Hepatocyte (in vitro differentiated cells): ENCODE measurements around the gene PTGR1. TPM values are rescaled to one million over a fixed set of nuclear protein-coding genes. Genes with fewer than 3 reads are reported as not detected.
A peak's percentile ranks its signal among the peaks of the same experiment; 100 is the strongest.

ENCODE experiments used
- DNase-seq: peaks from one replicate; pipeline ENCODE4 v3.0.0-alpha.2; 2016; ENCODE audit warnings: low spot score
- H2AFZ ChIP-seq: fragments of 200-600 bp; sonication (generic); 2 replicates; pipeline ENCODE4 v1.6.0; 2016; ENCODE audit warnings: antibody characterized with exemption, mild to moderate bottlenecking
- H3K27ac ChIP-seq: fragments of 200-600 bp; sonication (generic); 2 replicates; pipeline ENCODE4 v1.5.1; 2016; ENCODE audit warnings: mild to moderate bottlenecking
- H3K27me3 ChIP-seq: fragments of 200-600 bp; sonication (generic); 2 replicates; pipeline ENCODE4 v1.6.1; 2016
- H3K36me3 ChIP-seq: fragments of 200-600 bp; sonication (generic); replicated peaks from 2 replicates; pipeline ENCODE4 v1.5.1; 2016; ENCODE audit warnings: low read depth; ENCODE audit not compliant: insufficient read depth
- H3K4me1 ChIP-seq: fragments of 200-600 bp; sonication (generic); 2 replicates; pipeline ENCODE4 v1.5.1; 2016; ENCODE audit warnings: mild to moderate bottlenecking, moderate library complexity; ENCODE audit not compliant: insufficient read depth
- H3K4me2 ChIP-seq: fragments of 200-600 bp; sonication (generic); 2 replicates; pipeline ENCODE4 v1.6.0; 2016
- H3K4me3 ChIP-seq: fragments of 200-600 bp; sonication (generic); 2 replicates; pipeline ENCODE4 v1.5.1; 2016; ENCODE audit warnings: mild to moderate bottlenecking
- H3K79me2 ChIP-seq: fragments of 200-600 bp; sonication (generic); 2 replicates; pipeline ENCODE4 v1.6.0; 2017; ENCODE audit warnings: mild to moderate bottlenecking
- H3K9me2 ChIP-seq: fragments of 200-600 bp; sonication (generic); replicated peaks from 2 replicates; pipeline ENCODE4 v1.6.0; 2017; ENCODE audit warnings: mild to moderate bottlenecking; ENCODE audit not compliant: insufficient read depth
- H3K9me3 ChIP-seq: fragments of 200-600 bp; sonication (generic); 2 replicates; pipeline ENCODE4 v1.5.1; 2016; ENCODE audit warnings: low read depth, mild to moderate bottlenecking
- H4K20me1 ChIP-seq: fragments of 200-600 bp; sonication (generic); 2 replicates; pipeline ENCODE4 v1.6.0; 2016; ENCODE audit warnings: mild to moderate bottlenecking; ENCODE audit not compliant: insufficient read depth, poor library complexity, severe bottlenecking
- CTCF ChIP-seq: fragments of 200-600 bp; sonication (generic); IDR thresholded peaks from 2 replicates; pipeline ENCODE4 v1.5.1; 2016; ENCODE audit warnings: antibody characterized with exemption, mild to moderate bottlenecking; ENCODE audit not compliant: poor library complexity
- EZH2 ChIP-seq: fragments of 200-600 bp; sonication (generic); IDR thresholded peaks from 2 replicates; pipeline ENCODE4 v1.6.1; 2016; ENCODE audit warnings: antibody characterized with exemption, mild to moderate bottlenecking, borderline replicate concordance
- EZH2phosphoT487 ChIP-seq: fragments of 200-600 bp; sonication (generic); IDR thresholded peaks from one replicate; pipeline ENCODE4 v1.6.1; 2018; ENCODE audit warnings: antibody characterized with exemption, mild to moderate bottlenecking, low read depth, moderate library complexity; ENCODE audit not compliant: unreplicated experiment, severe bottlenecking
- WGBS: methylation state at CpG from one replicate; pipeline ENCODE4 v1.1.6; 2016; ENCODE audit warnings: low lambda C conversion rate; ENCODE audit errors: missing lambda C conversion rate; 5-methylcytosine and 5-hydroxymethylcytosine counted together
- polyA plus RNA-seq: library from polyadenylated mRNA; unstranded; fragments of >200 nt; fragmentation: Nextera tagmentation; extraction: Ambion mirVana; gene quantifications from 2 replicates; pipeline ENCODE4 v1.2.1, GENCODE V29; 2016
- total RNA-seq: library from RNA; depleted of rRNA; stranded (reverse); fragments of >200 nt; gene quantifications from 2 replicates; pipeline ENCODE4 v1.2.3, GENCODE V29; 2014

PTGR1 gene
- total and polyA plus RNA-seq, 2 experiments from 2014 or later, result 266 to 290 TPM

- H2AFZ ChIP-seq, result no peak overlapping the region
- 70% methylated on average over 9 of the region's 9 CpGs for WGBS
- no peaks in the 10 kb centered on the region for H3K79me2 ChIP-seq
- H3K27me3 ChIP-seq, result no peaks in the 10 kb centered on the region
- peak; percentile 24 for DNase-seq
- H3K4me1 ChIP-seq, result peaks cover 22% of the 10 kb centered on the region
- H3K36me3 ChIP-seq, result no peaks in the 10 kb centered on the region
- TF ChIP-seq EZH2, result no peak
- no peak for TF ChIP-seq CTCF
- TF ChIP-seq EZH2phosphoT487, result no peak
- no peaks in the 10 kb centered on the region for H3K9me2 ChIP-seq
- no peak overlapping the region for H3K4me3 ChIP-seq
- H3K4me2 ChIP-seq, result peak overlapping the region; percentile 25
- peak overlapping the region; percentile 29 for H3K27ac ChIP-seq
- H4K20me1 ChIP-seq, result no peaks in the 10 kb centered on the region
- no peaks in the 10 kb centered on the region for H3K9me3 ChIP-seq
These were observed 5.7 kb upstream of the PTGR1 start for GRCh38 chr9:111605041-111605559.

GRCh38 chr9:111604054-111604615 lies 4.7 kb upstream of the PTGR1 start:
- DNase-seq, result no peak
- Histone ChIP-seq H3K4me1 (peaks cover 22% of the 10 kb centered on the region), H3K4me3 (no peak overlapping the region), H4K20me1 (no peaks in the 10 kb centered on the region), H3K79me2 (no peaks in the 10 kb centered on the region), H3K27me3 (no peaks in the 10 kb centered on the region), H3K4me2 (peak overlapping the region; percentile 25), H3K9me3 (no peaks in the 10 kb centered on the region), H3K36me3 (no peaks in the 10 kb centered on the region), H3K9me2 (no peaks in the 10 kb centered on the region), H3K27ac (peak overlapping the region; percentile 29), H2AFZ (no peak overlapping the region)
- 70% methylated on average over 16 of the region's 16 CpGs for WGBS
- TF ChIP-seq CTCF (no peak), EZH2 (no peak), EZH2phosphoT487 (no peak)

- H3K4me3 ChIP-seq, result no peak overlapping the region
- H3K27me3 ChIP-seq, result no peaks in the 10 kb centered on the region
- no peak for DNase-seq
- 84% methylated on average over 4 of the region's 4 CpGs for WGBS
- TF ChIP-seq CTCF (no peak), EZH2phosphoT487 (no peak), EZH2 (no peak)
- H3K4me1 ChIP-seq, result peaks cover 22% of the 10 kb centered on the region
- no peaks in the 10 kb centered on the region for H3K79me2 ChIP-seq
- H2AFZ ChIP-seq, result no peak overlapping the region
- H3K4me2 ChIP-seq, result no peak overlapping the region
- no peaks in the 10 kb centered on the region for H4K20me1 ChIP-seq
- no peaks in the 10 kb centered on the region for H3K9me3 ChIP-seq
- no peaks in the 10 kb centered on the region for H3K9me2 ChIP-seq
- no peak overlapping the region for H3K27ac ChIP-seq
- no peaks in the 10 kb centered on the region for H3K36me3 ChIP-seq
These were observed 3.6 kb upstream of the PTGR1 start for GRCh38 chr9:111603041-111603440.
